A549 (cell line): Measurements from ENCODE around the gene NEDD8. TPM values are rescaled to one million over a fixed set of nuclear protein-coding genes. Genes with fewer than 3 reads are reported as not detected.
"Not testable (repeated sequence)": the region's sequence is repeated elsewhere in the genome, so short reads cannot be mapped to it uniquely, and the experiment has no call there.

Experiments used
- ATAC-seq, 2 experiments: fragments of 200-7000 bp in 1 of 2; fragments of >200 bp in 1 of 2; cut with Nextera tagmentation in 1 of 2; cut with Tn5 transposase in 1 of 2; 3 replicates each; pipeline versions ENCODE4 v1.8.0 to v1.9.1; 2018 to 2020; ENCODE audit warnings: mild to moderate bottlenecking in 1 of 2, moderate library complexity in 1 of 2
- CTCF ChIA-PET: fragments of 300-600 bp; sonication (Branson Sonifier 250); formaldehyde crosslinking; extraction: SDS; loops from one replicate; lab custom pipeline; 2021; ENCODE audit warnings: antibody characterized with exemption, inconsistent platforms; lab: Yijun Ruan, JAX
- POLR2A ChIA-PET: fragments of 350-600 bp; formaldehyde crosslinking; extraction: SDS; loops from one replicate; lab custom pipeline; 2021; ENCODE audit warnings: antibody characterized with exemption, inconsistent platforms; lab: Yijun Ruan, JAX
- DNase-seq, 2 experiments: peaks; one replicate each; pipeline versions ENCODE4 v3.0.0 to v3.0.0-alpha.2; 2011 to 2016; ENCODE audit warnings: low read depth in 1 of 2, low spot score in 1 of 2
- FAIRE-seq: peaks from 2 replicates; lab custom pipeline; 2011; peaks lifted over from hg19 to GRCh38; lab: Jason Lieb, UNC
- H3K27ac ChIP-seq, 2 experiments: fragments of >200 bp; sonication (Bioruptor Twin); formaldehyde crosslinking; 3 replicates each; pipeline ENCODE4 v1.5.1; 2016 to 2017
- H3K4me1 ChIP-seq: fragments of >200 bp; sonication (Bioruptor Twin); formaldehyde crosslinking; 3 replicates; pipeline ENCODE4 v1.6.1; 2016
- H3K4me2 ChIP-seq: fragments of >200 bp; sonication (Bioruptor Twin); formaldehyde crosslinking; 3 replicates; pipeline ENCODE4 v1.6.1; 2016
- H3K4me3 ChIP-seq: fragments of >200 bp; sonication (Bioruptor Twin); formaldehyde crosslinking; 3 replicates; pipeline ENCODE4 v1.5.1; 2016
- H3K9me3 ChIP-seq: fragments of >200 bp; sonication (Bioruptor Twin); formaldehyde crosslinking; 3 replicates; pipeline ENCODE4 v1.6.1; 2016
- BCL3 ChIP-seq: fragments of >200 bp; sonication (Bioruptor Twin); formaldehyde crosslinking; IDR thresholded peaks from 3 replicates; pipeline ENCODE4 v1.6.1; 2016
- CBX8 ChIP-seq: fragments of 200-600 bp; sonication (generic); IDR thresholded peaks from 2 replicates; pipeline ENCODE4 v1.6.1; 2016
- CEBPB ChIP-seq, 2 experiments: fragments of >200 bp in 1 of 2; sonication (Bioruptor Twin) in 1 of 2; formaldehyde crosslinking in 1 of 2; IDR thresholded peaks; 2 replicates each; pipeline ENCODE4 v1.6.1; 2012 to 2016
- EHMT2 ChIP-seq: fragments of 200-600 bp; sonication (generic); IDR thresholded peaks from 2 replicates; pipeline ENCODE4 v1.6.1; 2016; ENCODE audit warnings: antibody characterized with exemption, low read depth, mild to moderate bottlenecking, moderate library complexity
- MAFK ChIP-seq: fragments of 450-650 bp; IDR thresholded peaks from 2 replicates; pipeline ENCODE4 v1.6.1; 2014; ENCODE audit not compliant: partially characterized antibody
- MYC ChIP-seq: IDR thresholded peaks from 2 replicates; pipeline ENCODE4 v1.6.1; 2012; ENCODE audit warnings: mild to moderate bottlenecking, inconsistent platforms, low read length, improper control_type of control experiment, borderline replicate concordance
- POLR2AphosphoS2 ChIP-seq: conservative IDR thresholded peaks from 2 replicates; pipeline ENCODE4 v1.6.1; 2012; ENCODE audit warnings: low read length, improper control_type of control experiment, inconsistent platforms
- REST ChIP-seq: fragments of 200-600 bp; sonication (generic); IDR thresholded peaks from 2 replicates; pipeline ENCODE4 v1.6.1; 2016; ENCODE audit warnings: antibody characterized with exemption, mild to moderate bottlenecking, moderate library complexity
- SMC3 ChIP-seq: fragments of >200 bp; sonication (Bioruptor Twin); formaldehyde crosslinking; IDR thresholded peaks from 3 replicates; pipeline ENCODE4 v1.6.1; 2018; ENCODE audit warnings: inconsistent platforms
- SREBF2 ChIP-seq: fragments of 450-650 bp; IDR thresholded peaks from 2 replicates; pipeline ENCODE4 v1.6.1; 2014; ENCODE audit warnings: mild to moderate bottlenecking, moderate library complexity
- USF2 ChIP-seq: fragments of 450-650 bp; IDR thresholded peaks from 2 replicates; pipeline ENCODE4 v1.6.1; 2014; ENCODE audit warnings: antibody characterized with exemption
- ZFP36 ChIP-seq: fragments of 450-650 bp; IDR thresholded peaks from 2 replicates; pipeline ENCODE4 v1.6.1; 2014; ENCODE audit warnings: borderline replicate concordance; ENCODE audit not compliant: partially characterized antibody
- ZSCAN20 ChIP-seq: fragments of 250-450 bp; sonication (Bioruptor Pico); IDR thresholded peaks from 2 replicates; pipeline ENCODE4 v1.8.0; 2022; ENCODE audit warnings: mild to moderate bottlenecking, moderate library complexity
- WGBS: methylation state at CpG from one replicate; pipeline ENCODE4 v1.1.6; 2017; ENCODE audit errors: missing lambda C conversion rate; 5-methylcytosine and 5-hydroxymethylcytosine counted together
- polyA plus RNA-seq, 4 experiments: library from polyadenylated mRNA; depleted of rRNA in 3 of 4; stranded (reverse); fragments of >200 nt; fragmentation: RNase III in 1 of 4; extraction: RNeasy Plus Mini Kit Qiagen cat#74134 plus additional on column Dnase treatment in 1 of 4; gene quantifications; 2 replicates in 3 of 4; 3 replicates in 1 of 4; pipeline ENCODE4 v1.2.3, GENCODE V29; 2011 to 2017

NEDD8 gene
- polyA plus RNA-seq, 2 of the 4 experiments (the other 2 are of a cell fraction): 433 to 589 TPM

- 0 out of 3 replicates have a peak, but pooled peaks cover 3% of the 10 kb centered on the region for H3K9me3 ChIP-seq
- no peaks in the 10 kb centered on the region for H3K4me1 ChIP-seq
- FAIRE-seq (no peak), DNase-seq (no peak), ATAC-seq (no peak)
- ChIA-PET POLR2A (interaction anchor here (4.0 kb wide), 1 partner anchor 11 kb away, joined by 16 read pairs; the partner anchor contains the start of gene TM9SF1), CTCF (interaction anchor here (0.7 to 2.4 kb wide), 7 partner anchors 9 to 225 kb away, joined by 3 to 7 read pairs (median 5); partner anchors contain the start of genes TINF2 and TM9SF1)
- no peak for TF ChIP-seq SREBF2
- TF ChIP-seq POLR2AphosphoS2: no peak
- no peak for TF ChIP-seq EHMT2
- TF ChIP-seq CEBPB (IDR thresholded peaks at IDR 0.05): no peak
- no peak for TF ChIP-seq SMC3
- no peak for TF ChIP-seq REST
- no peak for TF ChIP-seq ZSCAN20 (CRISPR knock-in tag)
- no peak for TF ChIP-seq USF2
- H3K27ac ChIP-seq: no peak overlapping the region
- no peak overlapping the region for H3K4me3 ChIP-seq
- H3K4me2 ChIP-seq: no peak overlapping the region
- 96% methylated on average over 11 of the region's 11 CpGs for WGBS
Observed at GRCh38 chr14:24206260-24207103, 25.7 kb downstream of the NEDD8 start.

GRCh38 chr14:24204163-24205146, 27.7 kb downstream of the NEDD8 start:
- H3K4me3 ChIP-seq: no peak overlapping the region
- 0 out of 3 replicates have a peak, but pooled peaks cover 3% of the 10 kb centered on the region for H3K9me3 ChIP-seq
- no peak for FAIRE-seq
- WGBS: 94% methylated on average over 7 of the region's 7 CpGs
- TF ChIP-seq MAFK (peak; percentile 80), ZFP36 (no peak), MYC (no peak), SMC3 (no peak), BCL3 (no peak), CBX8 (no peak)
- TF ChIP-seq, all 56 proteins: peak for 1
- Histone ChIP-seq H3K27ac (no peak overlapping the region), H3K4me1 (no peaks in the 10 kb centered on the region), H3K4me2 (no peak overlapping the region)
- ChIA-PET CTCF (interaction anchor here (0.7 to 1.4 kb wide), 3 partner anchors 9 to 114 kb away, joined by 3 to 5 read pairs (median 3); no protein-coding TSS in a partner anchor), POLR2A (interaction anchor here (4.0 kb wide), 1 partner anchor 9 kb away, joined by 16 read pairs; the partner anchor contains the start of gene TM9SF1)
- ATAC-seq: peak in 1 of 2 experiments; percentile 23; a peak in 1 of 6 replicates
- DNase-seq: no peak

- FAIRE-seq, H3K4me3 ChIP-seq, H3K4me1 ChIP-seq, H3K4me2 ChIP-seq, H3K27ac ChIP-seq, DNase-seq, ATAC-seq, H3K9me3 ChIP-seq: not testable (repeated sequence)
- ChIA-PET POLR2A (interaction anchor here (4.0 kb wide), 1 partner anchor 8 kb away, joined by 16 read pairs; the partner anchor contains the start of gene TM9SF1), CTCF (interaction anchor here (0.7 to 1.1 kb wide), 2 partner anchors 8 to 113 kb away, joined by 3 read pairs; no protein-coding TSS in a partner anchor)
- WGBS: 97% methylated on average over 16 of the region's 16 CpGs
Observed at GRCh38 chr14:24203249-24203886, 28.8 kb downstream of the NEDD8 start.

GRCh38 chr14:24202538-24202937, 29.6 kb downstream of the NEDD8 start:
- 93% methylated on average over 8 of the region's 8 CpGs for WGBS
- ATAC-seq, H3K4me3 ChIP-seq, CTCF ChIA-PET, H3K4me2 ChIP-seq, H3K4me1 ChIP-seq, H3K27ac ChIP-seq, FAIRE-seq, POLR2A ChIA-PET, DNase-seq, H3K9me3 ChIP-seq: not testable (repeated sequence)
